ENCODE results near the gene TYMP.
"Not testable (repeated sequence)": the region's sequence is repeated elsewhere in the genome, so short reads cannot be mapped to it uniquely, and the experiment has no call there.

TYMP gene

GRCh38 chr22:50537765-50538164, 8.0 kb upstream of the TYMP start:
- no peak for DNase-seq

- no peak for DNase-seq
Measured at GRCh38 chr22:50536226-50536625, 6.4 kb upstream of the TYMP start.

GRCh38 chr22:50535113-50535512, 5.3 kb upstream of the TYMP start:
- DNase-seq, result no peak

GRCh38 chr22:50533856-50534711, 4.3 kb upstream of the TYMP start:
- not testable (repeated sequence) for DNase-seq

- DNase-seq, result no peak
Measured at GRCh38 chr22:50532824-50533796, 3.3 kb upstream of the TYMP start.

- DNase-seq, result peak; percentile 34
Measured at GRCh38 chr22:50531962-50532674, 2.3 kb upstream of the TYMP start.

- no peak for DNase-seq
Measured at GRCh38 chr22:50531546-50531961, 1.7 kb upstream of the TYMP start.

- peak; percentile 38 for DNase-seq
Measured at GRCh38 chr22:50530877-50531545, 1.2 kb upstream of the TYMP start.

- DNase-seq, result no peak
Measured at GRCh38 chr22:50530580-50530876, 716 bp upstream of the TYMP start.

- no peak for DNase-seq
Measured at GRCh38 chr22:50529416-50529896, 356 bp downstream of the TYMP start.

GRCh38 chr22:50528682-50529415, 963 bp downstream of the TYMP start:
- DNase-seq, result no peak

GRCh38 chr22:50527921-50528681, 1.7 kb downstream of the TYMP start:
- no peak for DNase-seq

- DNase-seq, result no peak
Measured at GRCh38 chr22:50526834-50527801, 2.7 kb downstream of the TYMP start.

GRCh38 chr22:50526108-50526833, 3.5 kb downstream of the TYMP start:
- DNase-seq, result peak; percentile 86

- no peak for DNase-seq
Measured at GRCh38 chr22:50525858-50526107, 4.0 kb downstream of the TYMP start.

GRCh38 chr22:50525104-50525857, 4.5 kb downstream of the TYMP start, which contains the start of gene SCO2:
Gene SCO2, minus strand, starts transcription at chr22:50525598. Its CDS starts 1,187 bp downstream, at chr22:50524411.
- DNase-seq, result peak; percentile 96

GRCh38 chr22:50524676-50525103, 5.1 kb downstream of the TYMP start:
- peak; percentile 59 for DNase-seq

Measured in NCI-H2171 treated with DMSO at 0.1 percent for 48 hours (cell line).